GM18951 (cell line): Measurements from ENCODE around the gene ITGA2.
"Not testable (repeated sequence)": the region's sequence is repeated elsewhere in the genome, so short reads cannot be mapped to it uniquely, and the experiment has no call there.

Experiments
- POLR2A ChIP-seq: IDR thresholded peaks from 4 replicates; pipeline ENCODE4 v1.6.1; 2011; ENCODE audit warnings: mild to moderate bottlenecking; ENCODE audit not compliant: insufficient read length, insufficient read depth; ENCODE audit errors: extremely low read depth
- in situ Hi-C: fragments of 300-500 bp; cut with MboI; formaldehyde crosslinking; loops from one replicate; pipeline ENCODE4 v1.12.0; 2022; ENCODE audit warnings: low sequenced_read_pairs, mixed read lengths, inconsistent platforms; ENCODE audit not compliant: unreplicated experiment

Gene ITGA2

DNA sequence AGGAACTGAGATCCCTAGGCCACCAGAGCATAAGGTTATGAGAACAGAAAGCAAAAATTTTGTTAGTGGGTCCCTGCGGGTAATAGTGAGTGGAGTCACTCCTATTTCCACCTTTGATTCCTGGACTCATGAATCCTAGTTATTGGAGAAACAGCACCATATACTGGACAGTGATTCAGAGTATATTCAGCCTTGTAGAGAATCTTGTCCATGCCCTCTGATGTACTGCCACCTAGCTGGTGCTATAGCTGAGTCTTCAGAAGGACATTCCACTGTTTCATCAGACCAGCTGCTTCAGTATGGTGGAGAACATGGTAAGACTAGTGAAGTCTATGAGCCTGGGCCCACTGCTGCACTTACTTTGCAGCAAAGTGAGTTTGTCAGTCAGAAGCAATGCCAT is 25.0 kb upstream of the ITGA2 start:
- no peak for TF ChIP-seq POLR2A
- in situ Hi-C loops, result no loop called here

GRCh38 chr5:52976157-52976556 is 13.0 kb upstream of the ITGA2 start:
- in situ Hi-C loops, result not testable (repeated sequence)

DNA sequence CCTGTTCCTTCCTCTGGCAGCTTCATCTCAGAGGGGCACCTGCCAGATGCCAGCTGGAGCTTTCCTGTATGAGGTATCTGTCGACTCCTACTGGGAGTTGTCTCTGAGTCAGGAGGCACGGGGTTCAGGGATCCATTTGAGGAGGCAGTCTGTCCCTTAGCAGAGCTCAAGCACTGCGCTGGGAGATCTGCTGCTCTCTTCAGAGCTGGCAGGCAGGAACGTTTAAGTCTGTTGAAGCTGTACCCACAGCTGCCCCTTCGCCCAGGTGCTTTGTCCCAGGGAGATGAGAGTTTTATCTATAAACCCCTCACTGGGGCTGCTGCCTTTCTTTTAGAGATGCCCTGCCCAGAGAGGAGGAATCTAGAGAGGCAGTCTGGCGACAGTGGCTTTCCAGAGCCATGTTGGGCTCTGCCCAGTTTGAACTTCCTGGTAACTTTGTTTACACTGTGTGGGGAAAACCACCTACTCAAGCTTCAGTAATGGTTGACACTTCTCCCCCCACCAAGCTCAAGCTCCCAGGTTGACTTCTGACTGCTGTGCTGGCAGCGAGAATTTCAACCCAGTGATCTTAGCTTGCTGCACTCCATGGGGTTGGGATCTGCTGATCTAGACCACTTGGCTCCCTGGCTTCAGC is 11.8 kb upstream of the ITGA2 start:
- in situ Hi-C loops, result no loop called here

GRCh38 chr5:52981507-52981906 is 7.6 kb upstream of the ITGA2 start:
- TF ChIP-seq POLR2A, result no peak
- in situ Hi-C loops, result no loop called here

More for the DNA sequence above, 11.8 kb upstream of the ITGA2 start:
- TF ChIP-seq POLR2A, result no peak

- no peak for TF ChIP-seq POLR2A
- in situ Hi-C loops, result no loop called here
Measured at GRCh38 chr5:52983731-52984636, 5.2 kb upstream of the ITGA2 start.

- no peak for TF ChIP-seq POLR2A
- in situ Hi-C loops, result no loop called here
Measured at GRCh38 chr5:52985306-52985705, 3.8 kb upstream of the ITGA2 start.

DNA sequence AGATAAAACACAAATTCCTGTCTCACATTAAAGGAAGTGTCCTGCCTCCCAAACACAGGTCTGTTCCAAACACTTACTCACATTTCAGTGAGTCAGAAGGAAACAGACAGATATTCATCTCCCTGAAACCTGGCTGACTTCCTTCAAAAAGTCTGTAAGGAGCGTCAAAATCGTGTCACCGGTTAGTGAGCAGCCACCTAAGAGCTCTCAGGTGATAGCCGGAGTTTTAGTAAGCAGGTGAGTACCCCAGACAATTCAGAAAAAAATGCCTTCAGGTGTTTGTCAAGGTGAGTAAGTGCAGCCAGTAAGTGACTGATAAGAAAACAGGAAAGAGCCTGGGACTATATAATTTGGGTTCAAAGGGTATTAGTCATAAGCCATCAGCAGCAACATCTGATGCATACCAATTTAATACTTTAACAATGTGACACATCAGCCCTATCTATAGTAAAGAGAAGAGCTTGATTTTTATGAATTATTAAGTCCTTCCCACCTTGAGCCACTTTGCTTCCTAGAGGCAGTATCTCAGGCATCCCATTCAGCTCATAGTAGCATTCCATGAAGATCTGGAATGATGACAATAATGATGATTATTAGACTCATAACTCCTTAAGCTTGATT is 1.3 kb upstream of the ITGA2 start:
- no peak for TF ChIP-seq POLR2A
- in situ Hi-C loops, result no loop called here

DNA sequence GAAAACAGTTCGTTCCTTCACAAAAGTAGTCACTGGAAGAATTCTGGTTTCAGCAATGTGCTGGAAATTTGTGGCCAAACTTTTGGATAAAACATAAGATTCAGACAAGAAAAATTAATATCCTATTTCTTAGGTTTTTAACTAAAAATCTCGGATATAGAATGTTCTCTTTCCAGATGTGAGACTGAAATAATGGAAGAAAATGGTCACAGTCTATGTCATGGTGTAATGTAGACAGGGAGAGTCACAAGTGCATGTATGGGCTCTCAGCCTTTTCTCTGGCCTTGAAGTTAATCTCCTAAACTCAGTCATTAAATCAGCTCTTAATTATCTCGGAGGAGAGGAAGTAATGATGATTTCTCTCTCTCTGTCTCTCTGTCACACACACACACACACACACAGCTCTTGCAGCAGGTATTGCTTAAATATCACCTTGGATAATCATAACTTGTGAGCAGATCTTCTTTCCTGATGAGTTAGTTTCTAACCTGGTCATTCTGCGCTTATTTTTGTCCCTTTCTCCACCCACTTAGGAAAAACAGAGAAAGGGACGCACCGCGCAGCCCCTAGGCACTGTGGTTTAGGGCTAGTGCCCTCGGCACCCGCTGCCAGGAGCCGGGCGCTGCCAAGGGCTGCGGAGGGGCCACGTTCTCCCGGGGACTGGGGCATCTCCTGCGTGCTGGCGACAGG is 672 bp upstream of the ITGA2 start:
- in situ Hi-C loops, result no loop called here
- TF ChIP-seq POLR2A, result no peak

DNA sequence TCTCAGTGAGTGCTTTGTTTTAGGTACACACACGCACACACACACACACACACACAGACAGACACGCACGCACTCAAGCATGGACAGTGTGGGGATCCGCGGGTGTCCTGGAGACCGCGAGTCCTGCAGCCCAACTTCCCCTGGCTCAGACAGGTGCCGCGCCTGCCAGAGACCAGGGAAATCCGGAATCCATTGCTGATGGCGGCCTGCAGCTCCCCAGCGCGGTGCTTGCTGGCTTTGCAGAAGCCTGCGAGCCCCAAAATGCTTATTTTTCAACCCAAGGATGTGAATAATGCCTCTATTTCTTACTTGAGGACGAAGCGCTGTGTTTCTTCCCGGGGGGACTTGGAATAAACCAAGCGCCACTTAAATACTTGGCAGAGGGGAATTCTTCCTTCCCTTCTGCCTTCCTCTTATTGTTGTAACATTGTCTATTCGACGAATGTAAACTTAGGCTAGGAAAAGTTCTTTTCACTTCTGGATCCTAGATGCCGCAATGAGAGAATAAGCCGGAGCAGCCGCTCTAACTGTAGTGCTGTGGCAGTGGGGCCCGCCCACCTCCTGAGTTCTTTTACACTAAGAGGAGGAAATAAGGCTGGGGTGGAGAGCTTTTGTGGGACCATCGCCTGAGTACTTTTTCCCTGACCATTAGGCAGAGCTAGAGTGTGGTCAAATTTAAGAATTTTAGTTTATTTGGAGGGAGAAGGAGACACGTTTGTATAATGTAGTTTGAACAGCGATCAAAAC is 802 bp downstream of the ITGA2 start:
- in situ Hi-C loops, result no loop called here
- TF ChIP-seq POLR2A, result no peak

- in situ Hi-C loops, result no loop called here
- no peak for TF ChIP-seq POLR2A
Measured at GRCh38 chr5:52990528-52990925, 1.4 kb downstream of the ITGA2 start.

GRCh38 chr5:52993367-52993766 is 4.2 kb downstream of the ITGA2 start:
- TF ChIP-seq POLR2A, result no peak
- in situ Hi-C loops, result no loop called here

GRCh38 chr5:52994266-52994665 is 5.1 kb downstream of the ITGA2 start:
- in situ Hi-C loops, result no loop called here
- no peak for TF ChIP-seq POLR2A

- no peak for TF ChIP-seq POLR2A
- in situ Hi-C loops, result no loop called here
Measured at GRCh38 chr5:52995095-52995494, 5.9 kb downstream of the ITGA2 start.
